DMS153 treated with DMSO at 0.1 percent for 48 hours (cell line): Measurements from ENCODE around the gene CIITA.
"Not testable (repeated sequence)": the region's sequence is repeated elsewhere in the genome, so short reads cannot be mapped to it uniquely, and the experiment has no call there.

ENCODE experiments used
- DNase-seq: peaks from one replicate; lab custom pipeline; 2025; ENCODE audit not compliant: unreplicated experiment; lab: John Stamatoyannopoulos, UW

Gene CIITA

GRCh38 chr16:10916534-10916933 is 39.5 kb downstream of the CIITA start:
- no peak for DNase-seq

GRCh38 chr16:10918294-10919002 is 41.4 kb downstream of the CIITA start:
- DNase-seq: peak; percentile 71

- DNase-seq: no peak
These were observed 42.0 kb downstream of the CIITA start for GRCh38 chr16:10919003-10919351.

- DNase-seq: no peak
These were observed 43.9 kb downstream of the CIITA start for GRCh38 chr16:10920726-10921427.

GRCh38 chr16:10921536-10922327 is 44.7 kb downstream of the CIITA start:
- no peak for DNase-seq

- DNase-seq: no peak
These were observed 45.5 kb downstream of the CIITA start for GRCh38 chr16:10922328-10923145.

- no peak for DNase-seq
These were observed 46.2 kb downstream of the CIITA start for GRCh38 chr16:10923146-10923649.

- no peak for DNase-seq
These were observed 46.7 kb downstream of the CIITA start for GRCh38 chr16:10923650-10924214.

GRCh38 chr16:10925285-10925684 is 48.3 kb downstream of the CIITA start:
- not testable (repeated sequence) for DNase-seq

GRCh38 chr16:10926094-10926493 is 49.1 kb downstream of the CIITA start:
- DNase-seq: no peak

- DNase-seq: no peak
These were observed 49.9 kb downstream of the CIITA start for GRCh38 chr16:10926867-10927266.

- DNase-seq: no peak
These were observed 50.6 kb downstream of the CIITA start for GRCh38 chr16:10927497-10928112.

GRCh38 chr16:10929097-10929496 is 52.1 kb downstream of the CIITA start:
- DNase-seq: peak; percentile 37

GRCh38 chr16:10929853-10930754 is 53.1 kb downstream of the CIITA start:
- peak; percentile 1 for DNase-seq

- DNase-seq: no peak
These were observed 53.7 kb downstream of the CIITA start for GRCh38 chr16:10930755-10931093.

GRCh38 chr16:10931134-10931533 is 54.1 kb downstream of the CIITA start:
- no peak for DNase-seq

- no peak for DNase-seq
These were observed 55.1 kb downstream of the CIITA start for GRCh38 chr16:10931977-10932632.

- no peak for DNase-seq
These were observed 56.1 kb downstream of the CIITA start for GRCh38 chr16:10932959-10933710.
